A673 (cell line): ENCODE results near the gene CDK5R2. TPM values are rescaled to one million over a fixed set of nuclear protein-coding genes. Genes with fewer than 3 reads are reported as not detected.
"Not testable (repeated sequence)": the region's sequence is repeated elsewhere in the genome, so short reads cannot be mapped to it uniquely, and the experiment has no call there.

Experiments
- BruUV-seq: library from RNA; stranded (reverse); fragments of 400-500 nt; replicated peaks from 2 replicates; lab custom pipeline; 2021; lab: Mats Ljungman, UMichigan
- CTCF ChIA-PET: fragments of 300-600 bp; sonication (Branson Sonifier 250); formaldehyde crosslinking; loops from one replicate; lab custom pipeline; 2022; ENCODE audit warnings: antibody characterized with exemption; lab: Charles Lee
- POLR2A ChIA-PET: fragments of 300-600 bp; sonication (Branson Sonifier 250); formaldehyde crosslinking; loops from one replicate; lab custom pipeline; 2022; ENCODE audit warnings: antibody characterized with exemption; ENCODE audit not compliant: low non-redundant PET; lab: Charles Lee
- DNase-seq: peaks from one replicate; pipeline ENCODE4 v3.0.0-alpha.2; 2015; ENCODE audit warnings: low spot score
- H3K27ac ChIP-seq: fragments of 200-600 bp; sonication (generic); 2 replicates; pipeline ENCODE4 v1.5.1; 2016; ENCODE audit warnings: mixed run types, low read depth, mild to moderate bottlenecking, mixed read lengths, antibody characterized with exemption, low read length; ENCODE audit not compliant: poor library complexity, severe bottlenecking
- H3K27me3 ChIP-seq: fragments of 200-600 bp; sonication (generic); replicated peaks from 2 replicates; pipeline ENCODE4 v1.6.1; 2017; ENCODE audit warnings: mixed run types, low read depth, mild to moderate bottlenecking, mixed read lengths, antibody characterized with exemption, low read length; ENCODE audit not compliant: insufficient read depth, poor library complexity
- H3K36me3 ChIP-seq: fragments of 200-600 bp; sonication (generic); 2 replicates; pipeline ENCODE4 v1.6.1; 2016; ENCODE audit warnings: mixed run types, mild to moderate bottlenecking, mixed read lengths, antibody characterized with exemption, low read length; ENCODE audit not compliant: insufficient read depth, poor library complexity, severe bottlenecking
- H3K4me1 ChIP-seq: fragments of 200-600 bp; sonication (generic); 2 replicates; pipeline ENCODE4 v1.6.1; 2017; ENCODE audit warnings: mixed run types, mild to moderate bottlenecking, mixed read lengths, antibody characterized with exemption, low read length; ENCODE audit not compliant: insufficient read depth, poor library complexity, severe bottlenecking
- H3K4me3 ChIP-seq: fragments of 200-600 bp; sonication (generic); 2 replicates; pipeline ENCODE4 v1.5.1; 2016; ENCODE audit warnings: low read depth, mixed run types, mild to moderate bottlenecking, mixed read lengths, low read length; ENCODE audit not compliant: poor library complexity, severe bottlenecking
- H3K9me3 ChIP-seq: fragments of 200-600 bp; sonication (generic); 2 replicates; pipeline ENCODE4 v1.6.1; 2016; ENCODE audit warnings: mixed run types, low read depth, mild to moderate bottlenecking, mixed read lengths, antibody characterized with exemption, low read length; ENCODE audit not compliant: poor library complexity, severe bottlenecking
- CTCF ChIP-seq: fragments of 300-800, 200-600 bp; sonication (generic); conservative IDR thresholded peaks from 2 replicates; pipeline ENCODE4 v1.5.1; 2017; ENCODE audit warnings: low read depth, mild to moderate bottlenecking, antibody characterized with exemption, low read length, moderate library complexity, mixed read lengths
- EZH2 ChIP-seq: fragments of 200-600 bp; sonication (generic); IDR thresholded peaks from 2 replicates; pipeline ENCODE4 v1.6.1; 2017; ENCODE audit warnings: borderline replicate concordance, low read depth, mild to moderate bottlenecking, mixed read lengths, antibody characterized with exemption, low read length; ENCODE audit not compliant: poor library complexity, severe bottlenecking
- intact Hi-C: fragments of 100-400 bp; cut with micrococcal nuclease; formaldehyde crosslinking; loops from one replicate; pipeline ENCODE4 v1.10.0; 2022; ENCODE audit not compliant: unreplicated experiment
- total RNA-seq: library from RNA; stranded (reverse); gene quantifications from 2 replicates; pipeline ENCODE4 v1.2.3, GENCODE V29; 2021

The CDK5R2 gene
- total RNA-seq, 1 experiment from 2014 or later: 0.37 TPM

DNA sequence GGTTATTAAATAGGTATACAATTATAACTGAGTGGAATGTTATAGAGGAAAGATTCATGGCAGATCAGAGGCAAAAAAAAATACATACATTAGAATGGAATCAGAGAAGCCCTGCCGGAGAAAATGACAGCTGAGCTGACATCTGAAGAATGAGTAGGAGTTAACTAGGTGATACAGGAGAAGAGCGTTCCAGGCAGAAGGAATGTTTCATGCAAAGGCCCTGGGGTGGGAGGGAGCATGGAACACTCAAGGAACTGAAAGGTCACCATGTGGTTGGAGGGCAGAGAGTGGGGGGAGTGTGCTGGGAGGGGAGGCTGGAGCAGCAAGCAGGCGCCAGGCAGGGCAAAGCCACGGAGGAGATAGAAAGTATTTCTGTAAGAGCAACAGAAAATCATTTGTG lies 31.6 kb upstream of the CDK5R2 start:
- BruUV-seq: no TSS peak
- Histone ChIP-seq H3K27me3 (no peaks in the 10 kb centered on the region), H3K9me3 (peaks cover 4% of the 10 kb centered on the region), H3K4me3 (no peak overlapping the region), H3K27ac (no peak overlapping the region), H3K4me1 (no peaks in the 10 kb centered on the region), H3K36me3 (no peaks in the 10 kb centered on the region)
- TF ChIP-seq CTCF (no peak), EZH2 (no peak)
- ChIA-PET CTCF (no interaction called here), POLR2A (no interaction called here)
- no peak for DNase-seq
- intact Hi-C loops: no loop called here

GRCh38 chr2:218930488-218930887 lies 29.0 kb upstream of the CDK5R2 start:
- CTCF ChIA-PET, intact Hi-C loops, H3K4me3 ChIP-seq, H3K4me1 ChIP-seq, H3K27me3 ChIP-seq, BruUV-seq, H3K36me3 ChIP-seq, H3K9me3 ChIP-seq, DNase-seq, POLR2A ChIA-PET, H3K27ac ChIP-seq: not testable (repeated sequence)

- H3K4me1 ChIP-seq, DNase-seq, H3K36me3 ChIP-seq, POLR2A ChIA-PET, intact Hi-C loops, H3K9me3 ChIP-seq, CTCF ChIA-PET, BruUV-seq, H3K4me3 ChIP-seq, H3K27ac ChIP-seq: not testable (repeated sequence)
- peaks cover 18% of the 10 kb centered on the region for H3K27me3 ChIP-seq
Observed at GRCh38 chr2:218931751-218932150, 27.7 kb upstream of the CDK5R2 start.

DNA sequence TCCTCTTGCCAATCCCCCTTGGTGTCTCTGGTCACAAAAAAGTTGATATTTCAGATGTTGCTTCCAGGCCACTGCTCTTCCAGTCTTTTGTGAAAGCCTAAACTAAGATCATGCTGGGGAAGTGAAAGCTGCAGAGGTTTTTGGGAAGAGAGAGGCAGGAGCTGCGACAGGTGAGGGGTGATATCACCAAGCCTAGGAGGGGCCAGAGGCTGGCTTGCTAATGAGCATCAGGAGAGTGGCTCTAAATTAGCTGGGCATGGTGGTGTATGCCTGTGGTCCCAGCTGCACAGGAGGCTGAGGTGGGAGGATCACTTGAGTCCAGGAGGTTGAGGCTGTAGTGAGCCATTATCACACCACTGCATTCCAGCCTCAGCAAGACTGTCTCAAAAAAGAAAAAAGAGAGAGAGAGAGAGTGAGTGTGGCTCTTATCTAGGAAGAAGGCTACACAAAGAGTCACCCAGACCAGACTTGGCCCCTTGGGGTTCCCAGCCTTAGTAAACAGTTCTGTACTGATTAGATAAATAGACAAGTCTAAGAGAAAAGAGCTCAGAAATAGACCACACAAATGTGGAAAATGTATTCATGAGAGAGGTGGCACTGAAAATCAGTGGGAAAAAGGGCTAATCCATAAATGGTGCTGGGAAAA lies 14.6 kb upstream of the CDK5R2 start:
- intact Hi-C loops: no loop called here
- Histone ChIP-seq H3K36me3 (no peaks in the 10 kb centered on the region), H3K9me3 (no peaks in the 10 kb centered on the region), H3K27ac (no peak overlapping the region), H3K4me3 (no peak overlapping the region), H3K27me3 (peaks cover 5% of the 10 kb centered on the region), H3K4me1 (no peaks in the 10 kb centered on the region)
- BruUV-seq: no TSS peak
- no peak for DNase-seq
- CTCF ChIA-PET: interaction anchor here (0.7 kb wide), 1 partner anchor 36 kb away, joined by 5 read pairs; no protein-coding TSS in a partner anchor
- TF ChIP-seq EZH2: no peak
- no peak for TF ChIP-seq CTCF
- POLR2A ChIA-PET: no interaction called here
